GM18519 (cell line): Measurements from ENCODE around the gene NR1D2.

Source experiments
- ATAC-seq: cut with Tn5 transposase; IDR thresholded peaks from one replicate; pipeline ENCODE4 v1.9.1; 2021; ENCODE audit warnings: mild to moderate bottlenecking, moderate library complexity; ENCODE audit not compliant: unreplicated experiment, low FRiP score

The NR1D2 gene

DNA sequence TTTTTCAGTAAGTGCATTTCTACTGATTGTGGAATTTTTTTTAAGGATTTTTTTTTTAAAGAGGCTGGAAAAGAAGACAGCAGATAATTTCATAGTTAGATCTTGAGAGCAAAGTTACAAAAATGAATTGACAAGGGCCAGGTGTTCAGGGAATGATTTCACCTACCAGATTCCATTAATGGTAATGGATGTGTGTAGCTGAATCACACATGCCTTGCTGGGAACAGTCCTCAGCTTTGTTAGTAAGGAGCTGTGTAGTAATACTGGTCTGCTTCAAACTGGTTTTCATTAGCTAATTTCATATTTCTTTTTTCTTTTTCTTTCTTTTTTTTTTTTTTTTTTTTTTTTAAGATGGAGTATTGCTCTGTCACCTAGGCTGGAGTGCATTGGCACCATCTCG lies 16.0 kb downstream of the NR1D2 start:
- no peak for ATAC-seq

- no peak for ATAC-seq
Measured at GRCh38 chr3:23961913-23962312, 16.8 kb downstream of the NR1D2 start.

DNA sequence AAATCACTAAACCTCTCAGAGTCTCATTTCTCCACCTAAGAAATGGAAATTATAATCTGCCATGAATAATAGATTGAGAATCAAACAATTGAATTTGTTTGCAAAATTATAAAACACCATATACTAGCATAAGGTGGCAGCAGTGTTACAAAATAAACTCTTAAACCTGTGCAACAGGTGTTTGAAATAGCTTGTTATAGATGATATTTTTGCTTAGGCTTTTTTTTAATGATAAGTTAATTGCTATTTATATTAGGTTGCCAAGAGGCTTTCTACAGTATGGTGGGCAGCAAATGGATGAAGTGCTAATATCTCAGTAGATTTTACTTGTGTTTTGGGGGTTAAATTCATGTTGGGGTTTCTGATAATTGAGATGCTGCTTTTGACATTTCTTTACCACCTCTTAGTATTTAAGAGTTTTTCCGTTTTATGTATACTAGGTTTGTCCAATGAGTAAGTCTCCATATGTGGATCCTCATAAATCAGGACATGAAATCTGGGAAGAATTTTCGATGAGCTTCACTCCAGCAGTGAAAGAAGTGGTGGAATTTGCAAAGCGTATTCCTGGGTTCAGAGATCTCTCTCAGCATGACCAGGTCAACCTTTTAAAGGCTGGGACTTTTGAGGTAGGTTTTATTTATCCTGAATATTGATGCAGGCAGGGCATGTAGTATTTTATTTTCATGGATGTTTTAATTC lies 19.6 kb downstream of the NR1D2 start:
- ATAC-seq, result no peak

DNA sequence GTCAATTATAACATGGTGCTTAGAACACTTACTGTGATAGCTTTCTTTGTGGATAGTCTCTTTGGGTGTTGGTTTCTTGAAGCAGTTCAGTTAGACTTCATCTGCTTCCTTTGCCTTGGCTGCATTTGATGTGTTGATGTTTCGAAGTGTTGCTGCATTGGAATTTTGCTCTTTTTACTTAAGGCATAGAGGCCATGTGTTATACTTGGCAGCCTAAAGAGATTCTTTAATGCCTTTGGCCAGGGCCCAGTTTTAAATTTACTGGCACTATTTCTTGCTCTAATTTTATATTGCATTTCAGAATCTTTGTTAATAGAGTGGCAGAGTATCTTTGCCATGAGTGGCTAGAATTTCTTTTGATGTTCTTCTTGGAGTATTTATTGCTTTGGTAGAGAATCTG lies 21.2 kb downstream of the NR1D2 start:
- no peak for ATAC-seq

DNA sequence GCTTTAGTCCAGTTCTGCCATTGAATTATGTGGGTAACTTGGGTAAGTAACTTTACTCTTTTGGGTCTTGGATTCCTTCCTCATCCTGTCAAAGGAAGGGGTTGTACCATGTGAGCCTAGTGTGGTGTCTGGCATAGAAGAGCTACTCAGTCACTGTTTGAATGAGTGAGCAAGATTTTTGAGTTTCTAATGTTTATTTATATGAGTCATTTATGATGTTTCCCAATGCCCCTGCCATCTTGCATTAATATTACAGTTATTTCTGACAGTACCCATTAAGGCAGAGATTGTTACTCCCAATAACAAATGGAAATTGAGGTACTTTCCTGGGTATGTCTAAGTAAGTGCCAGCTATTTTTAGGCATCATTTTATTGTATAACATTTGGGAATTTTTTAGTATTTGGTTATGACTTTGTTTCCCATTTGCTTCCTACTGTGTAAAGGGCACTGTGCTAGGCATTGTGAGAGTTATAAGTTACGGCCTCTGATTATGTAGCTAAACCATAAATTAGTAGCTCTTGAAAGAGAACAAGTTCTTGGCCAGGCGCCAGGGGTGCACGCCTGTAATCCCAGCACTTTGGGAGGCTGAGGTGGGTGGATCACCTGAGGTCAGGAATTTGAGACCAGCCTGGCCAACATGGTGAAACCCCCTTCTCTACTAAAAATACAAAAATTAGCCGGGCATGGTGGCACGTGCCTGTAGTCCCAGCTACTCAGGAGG lies 23.5 kb downstream of the NR1D2 start:
- no peak for ATAC-seq

DNA sequence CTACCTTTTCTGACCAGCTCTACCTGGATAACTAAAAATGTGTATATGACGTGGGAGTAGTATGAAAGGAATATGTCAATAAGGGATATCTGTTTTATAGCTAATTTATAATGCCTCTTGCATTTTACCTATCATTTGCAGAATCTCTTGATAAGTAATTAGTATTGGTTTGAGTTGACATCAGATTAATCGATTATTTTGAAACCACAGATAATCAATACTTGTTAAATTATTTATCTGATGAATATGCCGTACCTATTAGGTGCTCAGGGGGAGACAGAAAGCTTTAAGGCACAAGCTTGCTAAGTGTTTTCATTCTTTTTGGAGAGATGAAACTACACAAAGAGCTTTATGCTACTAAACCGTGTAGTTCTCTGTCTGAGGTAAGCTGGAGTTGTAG lies 24.3 kb downstream of the NR1D2 start:
- ATAC-seq, result no peak

DNA sequence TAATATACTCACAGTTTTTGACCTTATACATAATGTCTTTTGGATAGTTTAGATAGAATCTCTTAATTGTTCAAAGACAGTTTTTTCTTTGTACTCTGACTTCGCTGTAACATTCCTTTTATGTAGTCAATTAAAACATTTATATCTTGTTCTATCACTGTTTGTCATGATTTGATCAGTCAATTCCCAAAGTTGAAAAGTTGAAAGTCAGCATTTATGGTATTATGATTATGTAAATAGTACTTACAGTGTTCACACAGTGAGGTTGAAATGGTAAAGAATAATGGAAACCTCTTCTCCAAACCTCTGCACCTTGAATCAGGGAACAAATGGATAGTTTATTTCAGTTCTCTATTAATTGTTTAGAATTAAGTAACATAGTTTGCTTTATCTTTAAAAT lies 26.6 kb downstream of the NR1D2 start:
- ATAC-seq, result no peak

- no peak for ATAC-seq
Measured at GRCh38 chr3:23976555-23976954, 31.5 kb downstream of the NR1D2 start.

- no peak for ATAC-seq
Measured at GRCh38 chr3:23979569-23979968, 34.5 kb downstream of the NR1D2 start.

DNA sequence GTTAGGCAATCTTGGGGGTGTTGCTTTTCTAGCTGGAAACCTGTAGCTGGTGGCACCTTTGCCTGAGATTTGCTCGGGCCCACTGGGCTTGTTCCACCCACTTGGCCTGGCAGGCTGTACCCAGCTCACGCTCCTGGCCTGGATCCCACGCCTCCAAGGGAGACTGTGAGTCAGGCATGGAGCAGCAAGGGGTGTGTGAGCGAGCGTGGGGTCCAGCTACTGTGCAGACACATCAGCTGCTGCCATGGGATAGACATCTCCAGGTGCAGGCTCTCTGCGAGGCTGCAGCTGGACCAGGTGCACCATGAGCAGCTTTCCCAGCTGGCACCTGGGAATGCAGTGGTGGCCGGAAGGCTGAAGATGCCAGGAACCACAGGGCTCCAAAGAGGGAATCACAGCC lies 36.0 kb downstream of the NR1D2 start:
- ATAC-seq, result no peak

DNA sequence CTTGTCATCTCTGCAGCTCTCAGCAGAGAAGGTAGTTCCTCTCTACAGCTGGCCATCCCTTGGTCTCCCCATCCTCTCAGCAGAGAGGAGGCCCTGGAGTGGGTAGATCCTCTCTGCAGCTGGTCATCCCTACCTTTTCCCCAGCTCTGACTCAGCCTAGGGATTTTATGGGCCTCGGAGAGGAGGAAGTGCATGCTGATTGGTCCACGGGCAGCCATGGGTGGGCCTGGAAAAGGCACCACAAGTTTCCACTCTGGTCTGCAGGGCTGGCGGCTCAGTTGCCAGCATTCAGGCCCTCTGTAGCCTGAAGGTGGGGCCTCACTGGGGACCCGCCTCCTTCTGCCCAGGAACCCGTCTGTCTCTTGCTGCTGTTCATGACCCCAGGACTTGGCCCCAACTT lies 36.9 kb downstream of the NR1D2 start:
- no peak for ATAC-seq

GRCh38 chr3:23984934-23985333 lies 39.8 kb downstream of the NR1D2 start:
- no peak for ATAC-seq

DNA sequence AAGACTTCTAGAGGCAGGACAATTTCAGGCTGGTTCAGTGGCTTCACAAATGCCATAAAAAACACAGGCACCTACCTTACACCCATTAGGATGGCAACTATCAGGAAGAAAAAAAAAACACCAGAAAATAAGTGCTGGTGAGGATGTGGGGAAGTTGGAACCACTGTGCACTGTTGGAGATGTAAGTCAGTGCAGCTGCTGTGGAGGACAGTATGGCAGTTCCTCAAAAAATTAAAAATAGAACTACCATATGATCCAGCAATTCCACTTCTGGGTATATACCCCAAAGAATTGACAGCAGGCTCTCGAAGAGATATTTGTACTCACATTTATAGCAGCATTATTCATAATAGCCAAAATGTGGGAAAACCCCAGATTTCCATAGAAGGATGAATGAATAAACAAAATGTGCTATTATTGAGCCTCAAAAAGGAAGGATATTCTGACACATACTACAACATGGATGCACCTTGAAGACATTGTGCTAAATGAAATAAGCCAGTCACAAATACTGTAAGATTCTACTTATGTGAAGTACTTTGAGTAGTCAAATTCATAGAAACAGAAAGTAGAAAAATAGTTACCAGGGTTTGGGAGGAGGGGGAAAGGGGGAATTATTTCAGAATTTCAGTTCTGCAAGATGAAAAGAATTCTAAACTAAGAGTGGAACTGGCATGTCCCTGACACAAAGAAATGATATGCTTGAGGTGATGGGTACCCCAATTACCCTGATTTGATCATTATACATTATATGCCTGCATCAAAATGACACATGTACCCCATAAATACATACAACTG lies 40.9 kb downstream of the NR1D2 start:
- peak; percentile 46 for ATAC-seq

DNA sequence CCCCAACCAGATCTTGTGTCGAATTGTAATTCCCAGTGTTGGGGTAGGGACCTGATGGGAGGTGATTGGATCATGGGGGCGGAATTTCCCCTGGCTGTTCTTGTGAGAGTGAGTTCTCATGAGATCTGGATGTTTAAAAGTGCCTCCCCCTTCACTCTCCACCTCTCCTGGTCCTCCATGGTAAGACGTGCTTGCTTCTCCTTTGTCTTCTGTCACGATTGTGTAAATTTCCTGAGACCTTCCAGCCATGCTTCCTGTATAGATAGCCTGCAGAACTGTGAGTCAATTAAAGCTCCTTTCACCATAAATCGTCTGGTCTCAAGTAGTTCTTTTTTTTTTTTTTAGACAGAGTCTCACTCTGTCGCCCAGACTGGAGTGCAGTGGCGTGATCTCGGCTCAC lies 42.3 kb downstream of the NR1D2 start:
- ATAC-seq, result no peak

DNA sequence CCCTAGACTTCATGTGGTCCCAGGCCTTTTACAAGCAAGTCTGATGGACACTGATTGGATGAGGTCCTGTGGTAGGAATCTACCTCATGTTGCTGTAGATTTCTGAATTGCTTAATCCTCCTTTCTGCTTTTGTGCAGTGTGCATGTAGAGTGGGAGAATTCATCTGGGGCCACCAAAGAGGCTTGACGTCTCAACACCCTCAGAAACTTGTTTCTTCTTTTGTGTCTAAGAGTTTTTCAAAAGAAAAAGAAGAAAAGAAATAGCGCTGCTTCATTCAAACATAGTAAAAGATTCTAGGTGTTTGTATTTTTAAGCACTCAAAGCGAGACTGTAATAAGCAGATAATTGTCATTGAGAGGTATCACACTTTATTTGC lies 46.2 kb downstream of the NR1D2 start:
- ATAC-seq, result no peak

DNA sequence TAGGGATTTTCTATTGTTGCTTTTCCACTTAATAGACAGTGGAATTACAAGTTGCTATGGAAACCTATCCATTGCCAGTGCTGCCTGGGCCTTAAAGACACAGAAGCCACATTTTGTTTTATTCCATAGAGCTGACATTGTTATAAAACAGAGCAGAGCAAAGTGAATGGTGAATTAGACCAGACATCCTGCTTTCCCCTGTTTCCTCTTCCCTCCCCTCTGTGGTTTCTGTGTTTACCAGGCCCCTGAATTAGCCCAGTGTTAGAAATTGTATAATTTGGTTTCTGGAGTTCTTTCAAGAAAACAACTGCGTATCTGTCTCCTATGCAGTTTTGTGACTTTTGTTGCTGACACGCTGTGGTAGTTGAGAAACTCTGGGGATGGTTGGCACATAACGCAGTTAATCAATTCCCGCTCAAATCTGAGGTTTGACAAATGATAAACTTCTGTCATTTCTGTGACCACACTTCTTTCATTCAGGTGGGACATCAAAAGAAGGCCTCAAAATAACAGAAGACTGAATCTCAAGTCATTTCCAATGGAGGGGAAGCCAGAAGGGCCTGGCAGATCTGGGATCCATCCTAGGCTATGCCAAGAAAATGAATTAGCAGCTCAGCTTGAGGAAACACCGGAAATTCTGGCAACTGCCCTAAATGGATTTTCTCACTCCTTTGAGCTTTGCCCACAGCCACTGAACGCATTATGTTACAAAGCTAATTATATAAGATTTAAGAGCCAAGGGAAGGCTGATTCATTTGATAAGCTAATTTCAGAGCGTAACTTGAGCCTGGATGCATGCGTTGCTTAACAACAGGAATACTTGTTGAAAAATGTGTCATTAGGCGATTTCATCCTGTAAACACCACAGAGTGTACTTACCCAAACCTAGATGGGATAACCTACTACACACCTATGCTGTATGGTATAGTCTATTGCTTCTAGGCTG lies 46.9 kb downstream of the NR1D2 start:
- ATAC-seq, result no peak

GRCh38 chr3:23993556-23994243 lies 48.6 kb downstream of the NR1D2 start:
- no peak for ATAC-seq

- ATAC-seq, result no peak
Measured at GRCh38 chr3:23994244-23994569, 49.1 kb downstream of the NR1D2 start.

- no peak for ATAC-seq
Measured at GRCh38 chr3:23995219-23995618, 50.1 kb downstream of the NR1D2 start.

- ATAC-seq, result no peak
Measured at GRCh38 chr3:23996095-23996524, 51.0 kb downstream of the NR1D2 start.
